Hepatocyte (in vitro differentiated cells): ENCODE results near the gene ITGAE. TPM values are rescaled to one million over a fixed set of nuclear protein-coding genes. Genes with fewer than 3 reads are reported as not detected.

Experiments used
- DNase-seq: peaks from one replicate; pipeline ENCODE4 v3.0.0-alpha.2; 2016; ENCODE audit warnings: low spot score
- H2AFZ ChIP-seq: fragments of 200-600 bp; sonication (generic); 2 replicates; pipeline ENCODE4 v1.6.0; 2016; ENCODE audit warnings: antibody characterized with exemption, mild to moderate bottlenecking
- H3K27ac ChIP-seq: fragments of 200-600 bp; sonication (generic); 2 replicates; pipeline ENCODE4 v1.5.1; 2016; ENCODE audit warnings: mild to moderate bottlenecking
- H3K27me3 ChIP-seq: fragments of 200-600 bp; sonication (generic); 2 replicates; pipeline ENCODE4 v1.6.1; 2016
- H3K36me3 ChIP-seq: fragments of 200-600 bp; sonication (generic); replicated peaks from 2 replicates; pipeline ENCODE4 v1.5.1; 2016; ENCODE audit warnings: low read depth; ENCODE audit not compliant: insufficient read depth
- H3K4me1 ChIP-seq: fragments of 200-600 bp; sonication (generic); 2 replicates; pipeline ENCODE4 v1.5.1; 2016; ENCODE audit warnings: mild to moderate bottlenecking, moderate library complexity; ENCODE audit not compliant: insufficient read depth
- H3K4me2 ChIP-seq: fragments of 200-600 bp; sonication (generic); 2 replicates; pipeline ENCODE4 v1.6.0; 2016
- H3K4me3 ChIP-seq: fragments of 200-600 bp; sonication (generic); 2 replicates; pipeline ENCODE4 v1.5.1; 2016; ENCODE audit warnings: mild to moderate bottlenecking
- H3K79me2 ChIP-seq: fragments of 200-600 bp; sonication (generic); 2 replicates; pipeline ENCODE4 v1.6.0; 2017; ENCODE audit warnings: mild to moderate bottlenecking
- H3K9me2 ChIP-seq: fragments of 200-600 bp; sonication (generic); replicated peaks from 2 replicates; pipeline ENCODE4 v1.6.0; 2017; ENCODE audit warnings: mild to moderate bottlenecking; ENCODE audit not compliant: insufficient read depth
- H3K9me3 ChIP-seq: fragments of 200-600 bp; sonication (generic); 2 replicates; pipeline ENCODE4 v1.5.1; 2016; ENCODE audit warnings: low read depth, mild to moderate bottlenecking
- H4K20me1 ChIP-seq: fragments of 200-600 bp; sonication (generic); 2 replicates; pipeline ENCODE4 v1.6.0; 2016; ENCODE audit warnings: mild to moderate bottlenecking; ENCODE audit not compliant: insufficient read depth, poor library complexity, severe bottlenecking
- EZH2 ChIP-seq: fragments of 200-600 bp; sonication (generic); IDR thresholded peaks from 2 replicates; pipeline ENCODE4 v1.6.1; 2016; ENCODE audit warnings: antibody characterized with exemption, mild to moderate bottlenecking, borderline replicate concordance
- EZH2phosphoT487 ChIP-seq: fragments of 200-600 bp; sonication (generic); IDR thresholded peaks from one replicate; pipeline ENCODE4 v1.6.1; 2018; ENCODE audit warnings: antibody characterized with exemption, mild to moderate bottlenecking, low read depth, moderate library complexity; ENCODE audit not compliant: unreplicated experiment, severe bottlenecking
- WGBS: methylation state at CpG from one replicate; pipeline ENCODE4 v1.1.6; 2016; ENCODE audit warnings: low lambda C conversion rate; ENCODE audit errors: missing lambda C conversion rate; 5-methylcytosine and 5-hydroxymethylcytosine counted together
- polyA plus RNA-seq: library from polyadenylated mRNA; unstranded; fragments of >200 nt; fragmentation: Nextera tagmentation; extraction: Ambion mirVana; gene quantifications from 2 replicates; pipeline ENCODE4 v1.2.1, GENCODE V29; 2016
- total RNA-seq: library from RNA; depleted of rRNA; stranded (reverse); fragments of >200 nt; gene quantifications from 2 replicates; pipeline ENCODE4 v1.2.3, GENCODE V29; 2014
- TF ChIP-seq, protein P1 (sequence below): fragments of 200-600 bp; sonication (generic); IDR thresholded peaks from 2 replicates; pipeline ENCODE4 v1.5.1; 2016; ENCODE audit warnings: antibody characterized with exemption, mild to moderate bottlenecking; ENCODE audit not compliant: poor library complexity

ITGAE gene
- total and polyA plus RNA-seq, 2 experiments from 2014 or later: 28.1 to 77.0 TPM

DNA sequence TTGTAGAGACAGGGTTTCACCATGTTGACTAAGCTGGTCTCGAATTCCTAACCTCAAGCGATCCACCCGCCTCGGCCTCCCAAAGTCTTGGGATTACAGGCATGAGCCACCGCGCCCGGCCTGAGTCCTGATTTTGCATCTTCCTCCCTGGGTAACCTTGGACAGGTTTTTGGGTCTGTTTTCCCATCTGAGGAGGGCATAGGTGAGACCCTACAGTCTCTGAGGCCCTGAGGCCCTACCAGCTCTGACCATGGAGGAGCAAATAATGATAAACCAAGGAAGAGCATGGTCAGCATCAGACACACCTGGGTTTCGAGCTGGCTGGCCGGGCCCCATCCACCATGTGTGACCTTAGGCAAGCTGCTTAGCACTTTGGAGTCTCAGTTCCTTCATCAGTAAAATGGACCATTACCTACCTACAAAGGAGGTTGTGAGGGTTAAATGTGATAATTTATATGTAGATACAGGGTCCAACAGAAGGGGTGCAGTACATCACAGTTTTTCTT, 46.2 kb upstream of the ITGAE start:
- WGBS: 93% methylated on average over 9 of the region's 9 CpGs
- Histone ChIP-seq H3K36me3 (no peaks in the 10 kb centered on the region), H3K27me3 (no peaks in the 10 kb centered on the region), H2AFZ (no peak overlapping the region), H3K27ac (no peak overlapping the region), H3K9me3 (no peaks in the 10 kb centered on the region), H3K4me3 (no peak overlapping the region), H3K9me2 (no peaks in the 10 kb centered on the region), H3K4me2 (no peak overlapping the region), H3K4me1 (peaks cover 5% of the 10 kb centered on the region), H3K79me2 (peaks cover 37% of the 10 kb centered on the region), H4K20me1 (no peaks in the 10 kb centered on the region)
- no peak for DNase-seq
- TF ChIP-seq EZH2 (no peak), EZH2phosphoT487 (no peak)
- TF ChIP-seq, protein P1, sequence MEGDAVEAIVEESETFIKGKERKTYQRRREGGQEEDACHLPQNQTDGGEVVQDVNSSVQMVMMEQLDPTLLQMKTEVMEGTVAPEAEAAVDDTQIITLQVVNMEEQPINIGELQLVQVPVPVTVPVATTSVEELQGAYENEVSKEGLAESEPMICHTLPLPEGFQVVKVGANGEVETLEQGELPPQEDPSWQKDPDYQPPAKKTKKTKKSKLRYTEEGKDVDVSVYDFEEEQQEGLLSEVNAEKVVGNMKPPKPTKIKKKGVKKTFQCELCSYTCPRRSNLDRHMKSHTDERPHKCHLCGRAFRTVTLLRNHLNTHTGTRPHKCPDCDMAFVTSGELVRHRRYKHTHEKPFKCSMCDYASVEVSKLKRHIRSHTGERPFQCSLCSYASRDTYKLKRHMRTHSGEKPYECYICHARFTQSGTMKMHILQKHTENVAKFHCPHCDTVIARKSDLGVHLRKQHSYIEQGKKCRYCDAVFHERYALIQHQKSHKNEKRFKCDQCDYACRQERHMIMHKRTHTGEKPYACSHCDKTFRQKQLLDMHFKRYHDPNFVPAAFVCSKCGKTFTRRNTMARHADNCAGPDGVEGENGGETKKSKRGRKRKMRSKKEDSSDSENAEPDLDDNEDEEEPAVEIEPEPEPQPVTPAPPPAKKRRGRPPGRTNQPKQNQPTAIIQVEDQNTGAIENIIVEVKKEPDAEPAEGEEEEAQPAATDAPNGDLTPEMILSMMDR: no peak

DNA sequence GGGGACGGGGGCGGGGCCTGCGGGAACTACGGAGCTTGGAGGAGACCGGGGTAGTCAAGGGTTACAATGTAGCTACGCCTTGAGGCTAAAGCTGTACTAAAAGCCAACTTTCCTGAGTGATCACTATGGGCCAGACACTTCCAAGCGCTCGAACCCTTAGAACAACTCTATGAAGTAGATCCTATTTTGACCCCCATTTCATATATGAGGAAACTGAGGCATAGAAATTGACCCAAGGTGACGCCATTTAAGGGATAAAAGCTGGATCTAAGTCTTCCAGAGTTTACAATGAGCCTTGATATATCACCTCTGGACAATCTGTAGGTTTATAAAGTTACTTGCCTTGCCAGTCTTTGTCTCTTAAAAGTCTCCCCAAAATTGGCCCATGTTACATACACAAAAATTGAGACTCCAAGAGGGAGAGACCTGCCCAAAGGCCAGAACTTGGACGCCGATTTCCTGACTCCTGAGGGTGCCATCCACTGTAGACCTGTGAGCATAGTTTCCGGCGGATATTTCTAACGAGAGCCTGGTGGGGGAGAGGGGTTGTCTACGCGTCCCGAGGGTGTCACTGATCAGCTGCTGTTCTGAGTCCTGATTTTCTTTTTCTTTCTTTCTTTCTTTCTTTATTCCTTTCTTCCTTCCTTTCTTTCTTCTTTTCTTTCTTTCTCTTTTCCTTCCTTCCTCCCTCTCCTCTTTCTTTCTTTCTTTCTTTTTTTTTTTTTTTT, 45.6 kb upstream of the ITGAE start:
- H4K20me1 ChIP-seq: no peaks in the 10 kb centered on the region
- H3K4me1 ChIP-seq: peaks cover 5% of the 10 kb centered on the region
- no peaks in the 10 kb centered on the region for H3K9me2 ChIP-seq
- H3K4me3 ChIP-seq: no peak overlapping the region
- H3K4me2 ChIP-seq: peak overlapping the region; percentile 71
- H3K9me3 ChIP-seq: no peaks in the 10 kb centered on the region
- H3K36me3 ChIP-seq: no peaks in the 10 kb centered on the region
- no peak for TF ChIP-seq EZH2phosphoT487
- TF ChIP-seq EZH2: no peak
- TF ChIP-seq, protein P1: no peak
- H3K79me2 ChIP-seq: peaks cover 43% of the 10 kb centered on the region
- WGBS: 65% methylated on average over 13 of the region's 17 CpGs
- no peaks in the 10 kb centered on the region for H3K27me3 ChIP-seq
- DNase-seq: no peak
- H3K27ac ChIP-seq: no peak overlapping the region
- peak overlapping the region; percentile 19 for H2AFZ ChIP-seq

DNA sequence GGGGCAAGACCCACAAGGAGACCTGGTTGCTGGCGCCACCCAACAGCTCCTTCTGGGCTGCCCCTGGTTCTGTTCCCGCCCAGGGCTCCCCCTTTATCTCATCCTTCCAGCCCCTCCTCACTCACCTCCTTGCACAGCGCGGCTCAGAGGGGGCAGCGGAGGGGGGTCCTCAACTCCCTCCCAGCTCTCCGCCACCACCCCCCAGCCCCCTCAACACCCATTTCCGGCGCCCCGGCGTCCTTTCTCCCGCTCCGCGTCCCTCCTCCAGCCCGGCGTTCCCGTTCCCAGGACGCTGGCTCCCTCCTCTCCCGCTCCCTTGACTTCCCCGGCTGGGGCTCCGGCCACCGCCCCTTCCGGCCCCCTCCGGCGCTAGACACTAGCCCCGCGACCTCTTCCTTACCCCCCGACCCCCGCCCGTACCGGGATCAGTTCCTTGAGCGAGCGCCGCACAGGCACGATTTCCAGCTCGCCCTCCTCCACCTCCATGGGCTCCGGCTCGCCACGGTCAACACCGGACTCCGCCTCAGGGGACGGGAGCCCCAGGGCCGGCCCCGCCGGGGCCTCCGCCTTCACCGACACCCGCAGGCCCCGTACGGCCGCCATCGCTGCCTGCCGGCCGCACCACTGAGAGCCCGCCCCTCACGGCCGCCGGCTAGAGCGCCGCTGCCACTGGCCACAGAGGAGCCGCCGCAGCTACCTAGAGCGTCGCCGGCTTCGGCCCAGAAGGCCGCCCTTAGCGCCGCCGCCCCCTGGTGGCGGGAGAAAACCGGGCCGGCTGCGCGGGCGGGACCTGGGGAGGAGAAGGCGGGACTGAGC, 44.8 kb upstream of the ITGAE start, which contains the start of gene NCBP3:
NCBP3 (minus strand) TSS at position 626 of the 816 bp plus-strand sequence; CDS start at position 603, 23 bp downstream.
- peak within 1 kb of the TSS; percentile 95 for H2AFZ ChIP-seq
- no peaks in the 10 kb centered on the region for H3K36me3 ChIP-seq
- H3K9me3 ChIP-seq: no peaks in the 10 kb centered on the region
- H3K4me3 ChIP-seq: peak within 1 kb of the TSS; percentile 86
- TF ChIP-seq, protein P1: peak; percentile 99
- TF ChIP-seq EZH2phosphoT487: no peak
- H3K27me3 ChIP-seq: no peaks in the 10 kb centered on the region
- H3K27ac ChIP-seq: peak within 1 kb of the TSS; percentile 98
- H3K79me2 ChIP-seq: peaks cover 51% of the 10 kb centered on the region
- H3K4me1 ChIP-seq: peaks cover 5% of the 10 kb centered on the region
- no peaks in the 10 kb centered on the region for H4K20me1 ChIP-seq
- no peaks in the 10 kb centered on the region for H3K9me2 ChIP-seq
- H3K4me2 ChIP-seq: peak within 1 kb of the TSS; percentile 92
- peak; percentile 96 for DNase-seq
- 1% methylated on average over 33 of the region's 76 CpGs for whole genome bisulfite sequencing
